Esophagus squamous epithelium (tissue), 5 donors: Measurements from ENCODE around the gene DNAJC22. TPM values are rescaled to one million over a fixed set of nuclear protein-coding genes. Genes with fewer than 3 reads are reported as not detected.

Experiments used
- DNase-seq: peaks from one replicate; lab custom pipeline; 2025; lab: John Stamatoyannopoulos, UW
- H3K27ac ChIP-seq, 4 donors: fragments of 200-600 bp; sonication (generic); one replicate each; pipeline ENCODE4 v1.5.1; 2016 to 2019; ENCODE audit warnings: mild to moderate bottlenecking in 1 of 4
- H3K27me3 ChIP-seq, 4 donors: fragments of 200-600 bp; sonication (generic); 1 replicate in 3 of 4; 2 replicates in 1 of 4; pipeline versions ENCODE4 v1.5.1 to v1.6.0; 2017 to 2021; ENCODE audit warnings: antibody characterized with exemption in 1 of 4
- H3K36me3 ChIP-seq, 3 donors: fragments of 200-600 bp; sonication (generic); one replicate each; pipeline ENCODE4 v1.5.1; 2016 to 2019
- H3K4me1 ChIP-seq, 3 donors: fragments of 200-600 bp; sonication (generic); one replicate each; pipeline ENCODE4 v1.5.1; 2017 to 2019
- H3K4me3 ChIP-seq, 4 donors: fragments of 200-600 bp; sonication (generic); 1 replicate in 3 of 4; 2 replicates in 1 of 4; pipeline ENCODE4 v1.5.1; 2016 to 2019; ENCODE audit warnings: mild to moderate bottlenecking in 2 of 4, moderate library complexity in 1 of 4
- H3K9me3 ChIP-seq, 3 donors: fragments of 200-600 bp; sonication (generic); one replicate each; pipeline ENCODE4 v1.5.1; 2016 to 2019
- CTCF ChIP-seq, 6 experiments: fragments of 450-650 bp in 4 of 6; fragments of 200-600 bp in 2 of 6; sonication (generic) in 2 of 6; IDR thresholded peaks; one replicate each; pipeline ENCODE4 v1.5.1; 2016 to 2019; ENCODE audit warnings: antibody characterized with exemption in 6 of 6, mild to moderate bottlenecking in 4 of 6, moderate library complexity in 4 of 6
- POLR2A ChIP-seq, 4 donors: fragments of 450-650 bp; IDR thresholded peaks; one replicate each; pipeline ENCODE4 v1.6.1; 2017; ENCODE audit warnings: antibody characterized with exemption in 4 of 4, mild to moderate bottlenecking in 4 of 4, moderate library complexity in 3 of 4
- WGBS, 2 donors: methylation state at CpG; one replicate each; pipeline ENCODE4 v1.1.5; 2018; 5-methylcytosine and 5-hydroxymethylcytosine counted together
- intact Hi-C: fragments of 100-400 bp; cut with DNase I; formaldehyde crosslinking; loops from one replicate; pipeline ENCODE4 v1.15.0; 2022
- total RNA-seq, 4 donors: library from RNA; depleted of rRNA; stranded (reverse); fragments of >200 nt; gene quantifications; one replicate each; pipeline ENCODE4 v1.1.0, GENCODE V29; 2016
- donor health status: DM: yes; HTN: yes; CAD: no.

The DNAJC22 gene
- total RNA-seq, 4 donors from 2014 or later: 0.18 to 0.53 TPM; not detected in 2

- no peak for TF ChIP-seq POLR2A (IDR thresholded peaks at IDR 0.05)
- peak in 5 of 6 experiments; percentile 31 to 49 (median 33) for TF ChIP-seq CTCF (IDR thresholded peaks at IDR 0.05)
- H3K27ac ChIP-seq: no peak overlapping the region
- H3K36me3 ChIP-seq: no peaks in the 10 kb centered on the region
- no peak for DNase-seq
- H3K4me1 ChIP-seq: peaks cover 4 to 15% (median 10%) of the 10 kb centered on the region in 3 donors
- intact Hi-C loops: loop anchor here (5.0 kb wide), 1 partner anchor 155 kb away; no protein-coding TSS in a partner anchor
- peaks cover 0 to 39% (median 0%) of the 10 kb centered on the region in 4 donors for H3K27me3 ChIP-seq
- no peaks in the 10 kb centered on the region for H3K9me3 ChIP-seq
- 1 to 7% methylated on average over 3 of the region's 3 CpGs for WGBS, 2 donors
- H3K4me3 ChIP-seq: no peak overlapping the region
Measured at GRCh38 chr12:49357103-49357678, 10.5 kb downstream of the DNAJC22 start.

- Histone ChIP-seq H3K27ac (no peak overlapping the region), H3K4me3 (peak overlapping the region in 1 of 4 donors; percentile 19), H3K27me3 (peaks cover 0 to 26% (median 0%) of the 10 kb centered on the region in 4 donors), H3K36me3 (no peaks in the 10 kb centered on the region), H3K9me3 (no peaks in the 10 kb centered on the region), H3K4me1 (peaks cover 4 to 15% (median 10%) of the 10 kb centered on the region in 3 donors)
- WGBS, 2 donors: 7 to 13% methylated on average over 6 of the region's 7 CpGs
- TF ChIP-seq POLR2A (IDR thresholded peaks at IDR 0.05) (no peak), CTCF (IDR thresholded peaks at IDR 0.05) (peak; percentile 40 to 82 (median 78))
- intact Hi-C loops: loop anchor here (5.0 kb wide), 1 partner anchor 154 kb away; no protein-coding TSS in a partner anchor
- DNase-seq: no peak
Measured at GRCh38 chr12:49358483-49359141, 11.9 kb downstream of the DNAJC22 start.

- 68 to 93% methylated on average over 3 to 5 of the region's 7 CpGs for WGBS, 2 donors
- no peak overlapping the region for H3K4me3 ChIP-seq
- intact Hi-C loops: loop anchor here (5.0 kb wide), 1 partner anchor 153 kb away; no protein-coding TSS in a partner anchor
- DNase-seq: no peak
- no peak for TF ChIP-seq CTCF (IDR thresholded peaks at IDR 0.05)
- no peak for TF ChIP-seq POLR2A (IDR thresholded peaks at IDR 0.05)
- no peaks in the 10 kb centered on the region for H3K9me3 ChIP-seq
- peaks cover 4 to 15% (median 10%) of the 10 kb centered on the region in 3 donors for H3K4me1 ChIP-seq
- H3K27me3 ChIP-seq: peaks cover 0 to 20% (median 0%) of the 10 kb centered on the region in 4 donors
- H3K36me3 ChIP-seq: no peaks in the 10 kb centered on the region
- no peak overlapping the region for H3K27ac ChIP-seq
Measured at GRCh38 chr12:49359671-49360070, 13.0 kb downstream of the DNAJC22 start.

- 89 to 100% methylated on average over 1 of the region's 1 CpG for WGBS, 2 donors
Measured at GRCh38 chr12:49362077-49362476, 15.4 kb downstream of the DNAJC22 start.

More at GRCh38 chr12:49362077-49362476, 15.4 kb downstream of the DNAJC22 start:
- no peak overlapping the region for H3K27ac ChIP-seq
- H3K9me3 ChIP-seq: no peaks in the 10 kb centered on the region
- no peaks in the 10 kb centered on the region for H3K36me3 ChIP-seq
- H3K4me1 ChIP-seq: peaks cover 4 to 26% (median 14%) of the 10 kb centered on the region in 3 donors
- H3K4me3 ChIP-seq: no peak overlapping the region
- H3K27me3 ChIP-seq: peaks cover 0 to 8% (median 0%) of the 10 kb centered on the region in 4 donors
- intact Hi-C loops: no loop called here
- no peak for DNase-seq
- TF ChIP-seq CTCF (IDR thresholded peaks at IDR 0.05): no peak
- no peak for TF ChIP-seq POLR2A (IDR thresholded peaks at IDR 0.05)
